ENCODE data around the gene OOSP2.

The OOSP2 gene

DNA sequence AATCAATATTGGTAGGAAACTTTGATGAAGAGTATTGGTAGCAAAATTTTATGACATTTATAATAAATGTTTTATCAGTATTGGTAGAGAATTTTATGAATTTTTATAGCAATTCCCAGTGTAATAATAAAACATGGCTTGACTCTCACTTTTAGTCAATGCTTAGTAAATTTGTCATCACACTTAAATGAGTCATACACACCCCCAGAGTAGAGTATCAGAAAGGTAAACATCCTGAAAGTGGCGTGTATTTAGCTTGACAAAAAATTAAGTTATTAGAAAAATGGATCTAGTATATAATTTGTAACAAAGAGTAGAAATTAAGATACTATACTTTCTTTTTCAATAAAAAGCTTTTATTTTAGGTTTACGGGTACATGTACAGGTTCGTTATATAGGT lies 18.8 kb downstream of the OOSP2 start:
- TF ChIP-seq, protein P1, sequence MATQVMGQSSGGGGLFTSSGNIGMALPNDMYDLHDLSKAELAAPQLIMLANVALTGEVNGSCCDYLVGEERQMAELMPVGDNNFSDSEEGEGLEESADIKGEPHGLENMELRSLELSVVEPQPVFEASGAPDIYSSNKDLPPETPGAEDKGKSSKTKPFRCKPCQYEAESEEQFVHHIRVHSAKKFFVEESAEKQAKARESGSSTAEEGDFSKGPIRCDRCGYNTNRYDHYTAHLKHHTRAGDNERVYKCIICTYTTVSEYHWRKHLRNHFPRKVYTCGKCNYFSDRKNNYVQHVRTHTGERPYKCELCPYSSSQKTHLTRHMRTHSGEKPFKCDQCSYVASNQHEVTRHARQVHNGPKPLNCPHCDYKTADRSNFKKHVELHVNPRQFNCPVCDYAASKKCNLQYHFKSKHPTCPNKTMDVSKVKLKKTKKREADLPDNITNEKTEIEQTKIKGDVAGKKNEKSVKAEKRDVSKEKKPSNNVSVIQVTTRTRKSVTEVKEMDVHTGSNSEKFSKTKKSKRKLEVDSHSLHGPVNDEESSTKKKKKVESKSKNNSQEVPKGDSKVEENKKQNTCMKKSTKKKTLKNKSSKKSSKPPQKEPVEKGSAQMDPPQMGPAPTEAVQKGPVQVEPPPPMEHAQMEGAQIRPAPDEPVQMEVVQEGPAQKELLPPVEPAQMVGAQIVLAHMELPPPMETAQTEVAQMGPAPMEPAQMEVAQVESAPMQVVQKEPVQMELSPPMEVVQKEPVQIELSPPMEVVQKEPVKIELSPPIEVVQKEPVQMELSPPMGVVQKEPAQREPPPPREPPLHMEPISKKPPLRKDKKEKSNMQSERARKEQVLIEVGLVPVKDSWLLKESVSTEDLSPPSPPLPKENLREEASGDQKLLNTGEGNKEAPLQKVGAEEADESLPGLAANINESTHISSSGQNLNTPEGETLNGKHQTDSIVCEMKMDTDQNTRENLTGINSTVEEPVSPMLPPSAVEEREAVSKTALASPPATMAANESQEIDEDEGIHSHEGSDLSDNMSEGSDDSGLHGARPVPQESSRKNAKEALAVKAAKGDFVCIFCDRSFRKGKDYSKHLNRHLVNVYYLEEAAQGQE (IDR thresholded peaks at IDR 0.05; ENCODE audit: insufficient replicate concordance, low read depth): no peak
- TF ChIP-seq GABPA (IDR thresholded peaks at IDR 0.05; ENCODE audit: low read depth) (no peak), CTCF (IDR thresholded peaks at IDR 0.05; ENCODE audit: insufficient read depth, low read length) (no peak), SPI1 (IDR thresholded peaks at IDR 0.05; ENCODE audit: borderline replicate concordance, low read depth) (no peak), POLR2AphosphoS5 (IDR thresholded peaks at IDR 0.05; ENCODE audit: low read depth) (no peak)
- peak overlapping the region; percentile 95 for H3K27ac ChIP-seq (replicated peaks)
- H3K27me3 ChIP-seq (ENCODE audit: insufficient read depth, poor library complexity, severe bottlenecking): no peaks in the 10 kb centered on the region
- H3K4me3 ChIP-seq (replicated peaks; ENCODE audit: insufficient read depth, low read length): peak overlapping the region; percentile 60
- DNase-seq (ENCODE audit: low read depth in 1 of 2, low spot score in 1 of 2): no peak

GRCh38 chr11:60059521-60060240 lies 19.5 kb downstream of the OOSP2 start:
- H3K27ac ChIP-seq (replicated peaks): peak overlapping the region; percentile 95
- DNase-seq (ENCODE audit: low read depth in 1 of 2, low spot score in 1 of 2): no peak
- peak overlapping the region; percentile 60 for H3K4me3 ChIP-seq (replicated peaks; ENCODE audit: insufficient read depth, low read length)
- TF ChIP-seq GABPA (IDR thresholded peaks at IDR 0.05; ENCODE audit: low read depth): no peak
- TF ChIP-seq CTCF (IDR thresholded peaks at IDR 0.05; ENCODE audit: insufficient read depth, low read length): no peak
- TF ChIP-seq SPI1 (IDR thresholded peaks at IDR 0.05; ENCODE audit: borderline replicate concordance, low read depth): no peak
- TF ChIP-seq POLR2AphosphoS5 (IDR thresholded peaks at IDR 0.05; ENCODE audit: low read depth): no peak
- TF ChIP-seq, protein P1 (IDR thresholded peaks at IDR 0.05; ENCODE audit: insufficient replicate concordance, low read depth): no peak
- H3K27me3 ChIP-seq (ENCODE audit: insufficient read depth, poor library complexity, severe bottlenecking): no peaks in the 10 kb centered on the region

DNA sequence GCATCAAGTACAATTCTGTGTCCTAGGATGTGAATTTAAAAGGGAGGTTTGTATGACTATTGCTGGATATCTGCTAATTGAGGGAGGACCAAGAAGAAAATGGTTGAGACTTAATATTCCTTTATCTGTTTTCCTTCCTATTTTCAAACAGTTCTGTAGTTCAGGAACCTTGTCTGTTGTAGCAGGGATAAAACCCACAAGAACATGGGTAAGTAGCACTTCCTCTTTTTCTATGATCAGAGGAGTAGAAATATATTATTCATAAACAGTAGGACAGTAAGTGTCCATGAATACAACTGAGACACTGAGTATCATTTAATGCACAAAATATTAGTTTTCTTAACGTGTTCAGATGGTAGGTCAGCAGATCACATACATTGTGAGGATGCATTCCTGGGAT lies 23.9 kb downstream of the OOSP2 start:
- Histone ChIP-seq H3K27ac (replicated peaks) (peak overlapping the region; percentile 50), H3K27me3 (ENCODE audit: insufficient read depth, poor library complexity, severe bottlenecking) (no peaks in the 10 kb centered on the region), H3K4me3 (replicated peaks; ENCODE audit: insufficient read depth, low read length) (no peak overlapping the region)
- no peak for TF ChIP-seq GABPA (IDR thresholded peaks at IDR 0.05; ENCODE audit: low read depth)
- TF ChIP-seq, protein P1 (IDR thresholded peaks at IDR 0.05; ENCODE audit: insufficient replicate concordance, low read depth): no peak
- TF ChIP-seq SPI1 (IDR thresholded peaks at IDR 0.05; ENCODE audit: borderline replicate concordance, low read depth): peak; percentile 100
- no peak for TF ChIP-seq POLR2AphosphoS5 (IDR thresholded peaks at IDR 0.05; ENCODE audit: low read depth)
- no peak for TF ChIP-seq CTCF (IDR thresholded peaks at IDR 0.05; ENCODE audit: insufficient read depth, low read length)
- peak in 1 of 2 experiments; percentile 45 for DNase-seq (ENCODE audit: low read depth in 1 of 2, low spot score in 1 of 2)

All from HL-60 (cell line).